HG03135 (cell line): ENCODE data around the gene CNTN4.

Experiments used
- ATAC-seq: cut with Tn5 transposase; IDR thresholded peaks from one replicate; pipeline ENCODE4 v1.9.1; 2021; ENCODE audit warnings: mild to moderate bottlenecking, moderate library complexity; ENCODE audit not compliant: unreplicated experiment

CNTN4 gene

DNA sequence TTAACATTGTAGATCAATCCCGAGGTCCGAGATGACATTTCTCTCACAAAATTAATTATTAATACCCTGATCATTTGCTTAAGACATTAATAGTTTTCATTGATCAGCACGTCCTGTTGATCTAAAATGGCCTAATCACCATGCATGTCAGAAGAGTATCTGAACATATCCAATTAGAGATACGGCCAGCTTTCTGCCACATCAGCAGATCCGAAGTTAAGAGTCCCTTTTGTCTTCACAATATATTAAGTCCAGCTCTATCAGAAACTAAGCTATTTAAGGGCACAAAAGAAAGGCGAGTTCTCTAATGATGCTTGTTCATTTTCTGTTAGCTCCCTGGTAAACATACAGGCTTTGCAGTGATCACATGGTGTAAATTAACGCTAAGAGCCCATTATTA lies 470.3 kb downstream of the CNTN4 start:
- no peak for ATAC-seq

DNA sequence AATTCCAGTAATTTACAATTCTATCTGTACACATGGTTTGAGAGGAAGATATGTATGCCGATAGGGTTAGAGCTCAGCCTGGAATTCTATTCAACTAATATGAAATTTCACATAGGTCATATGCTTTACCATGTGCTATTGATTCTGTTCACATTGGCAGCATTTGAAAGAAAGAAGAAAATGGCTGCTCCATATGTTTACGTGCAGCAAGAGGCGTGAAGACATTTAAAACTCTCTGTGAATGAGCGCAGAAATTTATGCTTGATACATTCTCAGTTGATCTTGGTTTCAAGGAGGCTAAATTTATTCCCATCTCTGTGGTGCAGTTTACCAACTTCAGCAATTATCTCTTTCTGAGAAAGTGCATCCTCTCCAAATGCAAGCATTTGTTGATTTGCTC lies 478.9 kb downstream of the CNTN4 start:
- ATAC-seq = no peak

DNA sequence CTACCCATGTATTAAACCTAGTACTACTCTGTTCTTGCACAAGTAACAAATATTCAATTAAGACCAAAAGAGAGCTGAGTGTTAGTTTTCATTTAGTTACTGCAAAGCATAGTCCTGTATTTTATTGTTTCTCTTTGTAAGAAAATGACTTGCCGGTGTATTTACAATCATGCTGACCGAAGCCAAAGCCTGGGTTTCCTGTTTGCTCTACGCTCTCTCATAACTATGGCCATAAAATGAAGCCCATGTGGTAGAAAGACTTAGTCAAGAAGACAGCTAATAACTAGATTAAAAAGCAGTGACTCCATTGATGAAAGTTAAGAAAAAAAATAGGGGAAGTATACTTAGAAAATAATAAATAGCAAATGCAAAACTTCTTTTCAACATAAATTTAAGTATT lies 479.9 kb downstream of the CNTN4 start:
- ATAC-seq = no peak

DNA sequence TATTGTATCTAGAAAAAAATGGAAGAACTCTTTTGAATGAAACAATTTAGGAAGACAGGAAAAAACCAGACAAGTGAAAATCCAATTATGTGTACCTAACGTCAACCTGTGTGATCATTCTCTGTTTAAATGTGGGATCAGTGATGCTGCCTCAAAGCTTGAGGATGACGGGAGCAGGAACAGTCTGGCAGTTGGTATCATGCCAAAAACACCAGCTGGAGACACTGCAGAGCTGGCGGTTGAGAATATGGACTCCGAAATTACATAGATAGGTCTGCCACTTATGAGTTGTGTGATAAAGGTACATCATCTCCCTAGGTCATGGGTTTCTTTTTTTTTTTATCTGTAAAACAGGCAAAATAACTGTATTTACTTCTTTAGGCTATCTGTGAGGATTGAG lies 480.5 kb downstream of the CNTN4 start:
- no peak for ATAC-seq

DNA sequence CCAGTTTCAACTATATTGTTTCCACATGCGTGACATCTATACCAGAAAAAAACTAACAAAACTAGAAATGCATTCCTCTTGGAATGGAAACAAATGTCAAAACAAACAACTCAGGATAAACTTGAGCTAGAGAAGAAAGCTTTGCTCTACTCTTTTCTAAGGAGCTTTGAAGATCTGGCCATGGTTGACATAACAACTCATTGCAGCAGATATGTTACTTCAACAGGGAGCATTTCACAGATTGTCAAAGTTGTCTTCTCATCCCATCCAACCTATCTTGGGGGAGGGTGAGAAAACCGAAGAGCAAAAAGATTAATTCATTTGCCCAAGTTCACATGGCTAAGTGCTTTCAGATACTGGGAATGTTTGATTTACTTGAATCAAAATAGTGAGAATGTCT lies 484.4 kb downstream of the CNTN4 start:
- no peak for ATAC-seq

DNA sequence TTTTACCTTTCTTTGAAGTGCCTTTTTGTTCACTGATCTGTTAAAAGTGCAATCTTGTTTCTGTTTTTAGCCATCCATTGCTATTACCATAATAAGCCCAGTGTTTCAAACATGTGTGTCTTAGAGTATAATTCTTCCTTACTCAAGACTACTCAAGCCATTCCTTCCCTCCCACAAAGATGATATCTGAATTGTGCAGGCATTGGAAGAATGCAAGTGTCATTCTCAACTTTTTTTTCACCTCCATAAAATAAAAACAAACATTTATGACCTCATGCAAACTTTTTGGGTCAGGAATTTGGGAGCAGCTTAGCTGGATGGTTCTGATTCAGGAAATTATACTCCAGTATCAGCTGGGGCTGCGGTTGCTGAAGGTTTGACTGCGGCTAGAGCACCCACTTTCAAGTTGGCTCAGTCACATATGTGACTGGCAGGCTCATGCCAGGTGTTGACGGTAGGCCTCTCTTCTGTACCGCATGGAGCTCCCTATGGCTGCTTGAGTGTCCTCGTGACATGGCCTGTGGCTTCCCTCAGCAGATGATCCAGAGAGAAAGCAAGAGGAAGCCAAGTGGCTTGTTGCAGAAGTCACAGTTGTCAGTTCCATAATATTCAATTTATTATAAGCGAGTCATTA lies 490.8 kb downstream of the CNTN4 start:
- ATAC-seq = no peak

DNA sequence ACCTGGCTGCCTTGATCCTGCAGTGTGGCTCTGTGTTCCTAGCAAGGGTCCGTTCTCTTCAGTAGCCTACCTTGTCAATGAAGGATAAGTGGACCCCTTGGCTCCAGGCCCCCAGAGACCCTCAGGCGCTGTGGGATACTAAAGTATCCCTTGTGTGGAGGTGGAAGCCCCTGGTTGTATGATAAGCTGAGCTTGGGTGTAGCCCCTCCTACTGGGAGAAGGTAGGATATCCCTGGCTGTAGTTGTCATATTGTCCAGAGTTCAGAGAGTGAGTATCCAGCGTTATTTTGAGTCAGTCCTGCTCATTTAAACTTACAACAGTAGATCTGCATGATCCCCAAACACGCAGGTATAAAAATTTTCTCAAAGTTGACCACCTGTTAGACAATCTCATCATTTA lies 496.8 kb downstream of the CNTN4 start:
- ATAC-seq = no peak

DNA sequence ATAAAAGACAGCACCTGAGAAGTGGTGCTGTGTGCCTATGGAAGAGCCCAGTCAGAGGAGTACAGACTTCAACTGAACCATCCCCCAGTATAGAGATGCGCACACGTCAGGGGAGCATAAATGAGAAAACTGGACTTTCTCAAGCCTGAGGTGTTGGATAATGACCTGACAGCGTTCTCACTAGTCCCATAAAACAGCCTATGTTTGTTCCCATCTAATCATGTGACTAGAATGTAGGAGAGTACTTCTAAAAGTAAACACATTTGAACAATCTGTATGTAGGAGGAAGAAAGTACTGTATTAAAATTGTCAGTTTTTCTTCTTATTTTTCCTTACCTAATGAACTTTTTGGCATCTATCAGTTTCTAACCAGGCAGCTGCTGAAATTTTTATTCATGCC lies 498.9 kb downstream of the CNTN4 start:
- no peak for ATAC-seq

DNA sequence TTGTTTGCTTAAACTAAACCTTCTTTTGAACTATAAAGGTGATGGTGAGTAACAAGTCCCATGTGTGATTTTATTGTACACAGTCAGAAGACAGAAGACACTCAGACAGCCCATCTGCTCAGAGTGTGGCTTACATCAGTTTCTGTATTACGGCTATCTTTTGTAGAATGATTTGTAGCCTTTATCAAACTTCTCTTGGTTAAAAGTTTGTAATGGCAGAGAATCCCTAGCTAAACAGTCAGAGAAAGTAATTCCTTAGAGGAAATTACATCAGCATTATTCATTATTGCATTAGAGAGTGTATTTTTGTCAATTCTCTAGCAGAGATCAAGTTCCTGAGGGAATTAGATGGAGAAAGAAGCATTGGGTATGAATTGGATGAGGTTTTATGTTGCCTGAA lies 500.8 kb downstream of the CNTN4 start:
- ATAC-seq = no peak

DNA sequence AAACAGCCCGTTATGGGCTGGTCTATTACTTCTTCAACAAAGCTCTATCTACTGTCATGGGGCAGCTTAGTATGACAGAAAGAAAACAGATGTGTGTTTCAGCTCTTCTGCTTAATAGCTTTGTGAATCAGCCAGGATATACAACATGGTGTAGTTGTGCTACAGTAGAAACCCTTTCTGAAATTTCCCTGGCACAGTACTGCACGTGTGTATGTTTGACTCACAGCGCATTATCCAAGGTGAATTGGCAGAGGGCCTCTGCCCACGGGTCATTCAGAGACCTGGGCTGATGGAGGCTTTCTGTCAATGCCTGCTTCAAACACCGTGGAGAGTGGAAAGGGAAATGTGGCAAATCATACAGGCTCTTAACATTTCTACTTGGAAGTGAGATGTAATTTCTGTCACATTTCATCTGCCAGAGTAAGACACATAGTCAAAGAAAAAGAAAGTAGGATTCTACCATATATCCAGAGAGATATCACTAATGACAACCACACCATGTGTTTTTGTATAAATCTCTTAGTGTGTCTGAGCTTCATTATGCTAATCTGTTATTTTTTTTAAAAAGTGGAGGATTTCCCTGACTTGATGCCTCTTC lies 505.1 kb downstream of the CNTN4 start:
- no peak for ATAC-seq

DNA sequence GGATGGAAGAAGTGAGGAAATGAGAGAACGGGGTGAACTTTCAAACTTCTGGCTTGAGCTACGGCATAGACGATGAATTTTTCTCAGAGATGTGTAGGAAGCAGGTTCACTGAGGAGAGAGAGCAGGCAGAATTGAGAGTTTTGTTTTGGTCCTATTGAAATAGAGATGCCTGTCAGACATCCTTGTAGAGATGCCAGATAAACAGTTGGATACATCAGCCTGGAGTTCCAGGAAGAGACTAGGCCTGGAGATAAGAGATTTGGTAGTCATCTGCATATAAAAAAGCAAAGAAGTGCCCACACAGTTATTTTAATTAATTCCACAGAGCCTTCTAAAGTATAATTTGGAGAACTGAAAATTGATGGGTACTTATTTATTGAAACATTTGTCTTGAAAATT lies 515.9 kb downstream of the CNTN4 start:
- ATAC-seq = no peak

DNA sequence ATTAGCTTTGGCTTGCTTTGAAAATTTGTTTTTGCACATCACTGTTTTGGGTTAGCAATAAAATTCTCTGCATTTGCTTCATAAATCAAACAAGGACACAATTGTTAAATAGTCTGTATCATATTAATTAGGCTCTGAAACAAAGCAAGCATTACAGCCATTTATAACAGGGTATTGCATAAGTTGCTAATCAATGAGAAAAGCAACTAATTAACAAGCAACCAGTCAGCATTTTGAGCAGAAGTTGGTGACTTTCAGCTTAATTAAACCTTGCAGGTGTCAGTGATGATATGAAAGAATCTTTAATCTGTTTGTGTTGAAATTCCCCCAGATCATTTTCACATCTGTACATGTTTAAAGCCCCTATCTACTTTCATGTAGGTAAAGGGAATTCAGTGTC lies 516.4 kb downstream of the CNTN4 start:
- ATAC-seq = no peak

DNA sequence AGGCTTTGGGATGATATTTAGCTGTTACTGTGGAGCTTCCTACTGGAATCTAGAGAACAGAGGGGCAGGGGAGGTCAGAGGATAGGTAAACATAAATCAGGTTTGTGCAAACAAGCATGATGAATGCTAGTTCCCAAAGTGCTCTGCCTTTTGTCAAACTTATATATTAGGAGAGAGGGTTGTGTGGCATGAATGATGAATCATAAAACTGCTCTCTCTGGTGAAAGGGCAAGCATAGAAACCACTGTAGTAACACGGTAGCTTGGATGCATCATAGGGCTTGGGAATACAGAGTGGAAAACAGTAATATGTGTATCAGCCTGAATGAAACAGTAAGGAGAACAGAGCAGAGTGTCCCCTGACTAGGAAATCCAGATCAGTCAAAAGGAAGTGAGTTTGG lies 524.8 kb downstream of the CNTN4 start:
- ATAC-seq = no peak

DNA sequence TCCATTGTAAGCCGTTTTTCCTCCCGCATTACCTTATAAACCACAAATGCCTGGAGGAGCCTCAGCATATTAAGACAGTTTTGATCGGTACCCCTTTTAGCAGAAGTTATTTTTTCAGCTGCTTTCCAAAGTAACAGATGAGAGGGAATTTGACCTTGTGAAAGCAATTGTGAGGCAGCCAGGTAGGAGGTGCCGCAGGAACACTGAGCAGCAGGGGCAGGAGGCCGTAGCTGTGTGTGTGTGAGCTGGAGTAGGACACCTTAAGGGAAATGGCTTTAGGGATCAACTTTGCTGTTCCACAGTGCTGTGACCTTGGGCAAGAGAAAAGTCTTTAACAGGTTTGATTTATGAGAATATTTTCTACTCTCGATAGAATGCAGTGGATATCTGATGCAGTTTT lies 529.5 kb downstream of the CNTN4 start:
- ATAC-seq = no peak

DNA sequence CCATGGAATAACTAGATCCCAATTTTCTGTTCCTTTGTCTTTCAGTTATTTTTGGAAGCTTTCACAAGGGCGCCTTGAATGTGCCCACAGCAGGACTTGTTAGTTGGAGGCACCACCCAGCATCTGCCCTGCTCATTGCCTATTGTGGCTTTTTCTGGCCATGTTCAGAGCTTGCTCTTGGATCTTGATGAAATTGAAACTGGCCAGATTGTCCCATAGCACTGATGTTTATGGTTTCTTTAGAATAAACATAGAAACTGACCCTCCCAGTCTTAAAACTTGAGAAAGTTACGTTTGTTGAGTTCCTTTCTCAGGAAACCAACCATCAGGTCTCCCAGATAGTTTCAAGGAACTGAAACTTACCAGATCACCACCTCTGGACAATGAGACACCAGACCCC lies 536.8 kb downstream of the CNTN4 start:
- no peak for ATAC-seq

DNA sequence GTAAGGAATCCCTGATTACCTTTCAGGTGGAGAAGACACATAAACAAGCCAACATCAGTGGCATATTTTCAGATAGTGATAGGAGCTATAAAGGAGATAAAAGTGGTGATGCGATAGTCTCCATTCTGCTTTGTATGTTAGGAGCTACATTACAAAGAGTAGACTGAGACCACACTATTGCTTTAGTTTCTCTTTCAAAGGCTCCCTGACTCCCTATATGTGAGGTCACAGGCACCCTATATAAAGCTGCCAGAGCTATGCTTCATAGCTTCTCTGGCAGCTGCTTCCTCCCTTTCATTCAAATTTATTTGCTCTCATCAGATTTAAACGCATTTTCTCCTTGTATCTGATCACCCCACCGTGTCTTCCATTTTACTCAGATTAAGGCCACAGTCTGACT lies 544.9 kb downstream of the CNTN4 start:
- ATAC-seq = no peak

DNA sequence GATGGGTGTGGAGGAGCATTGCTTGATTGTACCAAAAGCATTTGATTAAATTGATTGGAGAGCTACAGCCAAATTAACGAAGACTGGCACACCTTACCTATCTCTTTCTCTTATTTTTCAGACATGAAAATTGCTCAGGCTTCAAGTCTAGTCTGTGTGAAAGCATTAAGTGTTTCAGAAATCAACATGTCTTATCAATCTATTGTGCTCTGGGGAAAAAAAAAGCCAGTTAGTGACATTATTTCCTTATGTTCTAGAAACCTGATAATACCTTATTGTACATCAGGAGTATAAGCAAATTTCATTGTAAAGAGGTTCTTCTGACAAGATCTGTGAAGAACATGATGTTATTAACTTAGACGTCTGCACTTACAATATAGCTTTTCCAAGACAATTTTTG lies 546.3 kb downstream of the CNTN4 start:
- ATAC-seq = no peak

DNA sequence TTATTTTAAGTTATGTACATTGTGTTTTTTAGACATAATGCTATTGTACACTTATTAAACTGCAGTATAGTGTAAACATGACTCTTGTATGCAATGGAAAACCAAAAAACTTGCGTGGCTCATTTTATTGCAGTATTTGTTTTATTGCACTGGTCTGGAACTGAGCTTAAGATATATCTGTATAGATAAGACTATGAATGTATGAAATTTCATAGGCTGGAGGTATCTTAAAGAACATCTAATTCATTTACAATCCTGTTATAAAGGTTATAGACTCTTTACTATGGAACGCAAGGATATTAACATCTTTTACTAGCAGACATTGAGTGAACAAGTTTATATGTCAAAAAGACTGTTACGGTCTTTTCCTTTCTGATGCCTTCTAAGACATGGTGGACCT lies 552.1 kb downstream of the CNTN4 start:
- no peak for ATAC-seq

DNA sequence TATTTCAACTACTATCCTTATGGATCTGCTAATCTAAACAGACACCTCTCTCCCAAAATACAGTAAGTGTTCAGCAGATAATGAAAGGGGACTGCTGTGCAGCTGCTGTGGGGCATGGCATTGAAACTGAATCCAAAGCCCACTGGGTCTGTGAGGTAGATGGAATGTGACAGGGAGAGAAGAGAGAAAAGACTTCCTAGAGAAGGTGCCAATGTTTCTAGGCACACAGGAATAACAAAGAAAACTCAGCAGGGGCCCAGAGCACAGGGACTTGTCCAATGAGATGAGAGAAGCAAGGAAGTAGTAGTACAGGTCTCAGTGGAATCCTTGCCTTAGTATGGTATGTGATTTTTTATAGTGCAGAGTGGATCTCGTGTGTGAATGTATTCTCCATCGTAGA lies 553.7 kb downstream of the CNTN4 start:
- no peak for ATAC-seq

DNA sequence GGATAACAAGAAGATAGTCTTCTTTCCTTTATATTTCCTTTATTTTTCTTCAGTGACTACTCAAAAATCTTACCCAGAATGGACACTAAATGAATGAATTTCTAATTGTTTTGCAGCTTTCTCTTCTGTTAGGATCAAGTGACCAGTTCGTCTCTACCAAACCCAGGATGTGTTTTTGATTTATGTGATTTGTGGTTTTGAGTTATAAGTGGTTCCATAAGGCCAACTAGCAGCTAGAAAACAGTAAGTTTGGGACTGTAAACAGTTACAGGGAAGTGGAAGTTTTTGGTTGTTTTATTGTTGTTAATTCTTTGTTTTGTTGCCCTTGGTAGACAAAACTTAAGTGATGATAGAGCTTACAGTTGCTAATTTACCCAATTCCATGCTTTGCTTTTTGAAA lies 555.0 kb downstream of the CNTN4 start:
- ATAC-seq = no peak

DNA sequence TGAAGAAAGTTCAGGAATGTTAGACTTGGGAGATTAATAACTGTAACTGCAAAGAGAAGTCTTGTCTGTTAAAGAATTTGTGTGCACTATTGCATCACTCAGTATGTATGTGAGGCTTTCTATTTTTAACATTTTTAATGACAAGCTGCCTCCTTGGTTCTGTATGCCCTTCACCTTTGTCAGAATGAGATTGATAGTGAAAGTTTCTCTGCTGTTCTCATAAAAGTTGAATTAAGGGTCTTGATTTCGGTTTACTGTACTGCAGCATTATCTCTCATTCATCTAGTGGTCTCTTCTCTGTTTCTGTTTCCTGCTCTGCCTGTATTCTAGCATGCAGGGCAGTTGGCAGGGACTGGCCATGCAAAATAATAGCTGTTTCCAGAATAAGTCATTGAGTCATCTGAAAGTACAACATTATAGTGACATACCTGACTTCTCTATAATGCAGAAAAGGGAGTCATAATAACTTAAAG lies 556.6 kb downstream of the CNTN4 start:
- no peak for ATAC-seq

DNA sequence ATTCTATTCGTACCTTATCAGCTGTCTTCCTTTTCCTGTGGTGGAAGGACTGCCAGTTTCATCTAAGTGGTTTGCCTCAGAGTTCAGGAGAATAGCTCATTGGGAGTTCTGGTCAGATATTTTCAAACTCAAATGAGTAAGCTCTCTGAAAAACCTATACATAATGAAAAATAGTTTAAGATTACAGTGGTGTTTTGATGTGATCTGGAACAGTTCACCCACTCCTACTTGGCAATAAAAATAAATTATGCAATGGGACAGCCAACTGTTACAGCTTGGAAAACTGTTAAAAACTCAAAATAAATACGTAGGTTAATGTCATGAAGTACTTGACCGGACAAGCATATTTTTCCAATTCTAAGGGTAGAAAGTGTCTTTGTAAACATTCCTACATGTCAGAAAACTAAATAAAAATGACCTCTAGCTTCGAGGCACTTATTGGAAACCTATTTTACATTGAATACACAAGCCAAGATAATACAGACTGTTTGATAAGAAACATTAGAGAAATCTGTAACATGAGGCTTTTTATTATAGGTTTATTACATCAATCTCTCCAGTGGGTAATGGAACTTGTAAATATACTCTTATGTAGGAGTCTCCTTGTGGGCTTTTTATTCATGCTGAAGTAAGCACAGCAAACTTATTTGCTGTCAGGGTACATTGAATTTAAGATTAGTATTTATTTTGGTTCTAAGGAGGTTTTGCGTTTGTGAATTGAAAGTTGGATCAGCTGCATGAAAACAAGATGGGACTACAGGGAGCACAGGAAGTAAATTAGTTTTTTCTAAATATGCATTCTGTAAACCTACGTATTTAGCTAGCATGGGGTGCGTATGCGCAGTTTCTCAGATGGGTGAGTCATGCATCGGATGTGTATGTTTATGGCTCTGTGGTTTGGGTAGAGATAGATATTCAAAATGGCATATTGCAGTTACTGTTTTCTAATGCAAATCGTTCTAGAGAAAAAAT lies 558.4 kb downstream of the CNTN4 start:
- no peak for ATAC-seq
